GM18502 (cell line): Measurements from ENCODE around the gene CCM2.
"Not testable (repeated sequence)": the region's sequence is repeated elsewhere in the genome, so short reads cannot be mapped to it uniquely, and the experiment has no call there.

Source experiments
- ATAC-seq: cut with Tn5 transposase; IDR thresholded peaks from one replicate; pipeline ENCODE4 v1.9.1; 2021; ENCODE audit warnings: mild to moderate bottlenecking; ENCODE audit not compliant: unreplicated experiment, poor library complexity

CCM2 gene

GRCh38 chr7:44979481-44980392 is 20.3 kb upstream of the CCM2 start:
- ATAC-seq, result no peak

DNA sequence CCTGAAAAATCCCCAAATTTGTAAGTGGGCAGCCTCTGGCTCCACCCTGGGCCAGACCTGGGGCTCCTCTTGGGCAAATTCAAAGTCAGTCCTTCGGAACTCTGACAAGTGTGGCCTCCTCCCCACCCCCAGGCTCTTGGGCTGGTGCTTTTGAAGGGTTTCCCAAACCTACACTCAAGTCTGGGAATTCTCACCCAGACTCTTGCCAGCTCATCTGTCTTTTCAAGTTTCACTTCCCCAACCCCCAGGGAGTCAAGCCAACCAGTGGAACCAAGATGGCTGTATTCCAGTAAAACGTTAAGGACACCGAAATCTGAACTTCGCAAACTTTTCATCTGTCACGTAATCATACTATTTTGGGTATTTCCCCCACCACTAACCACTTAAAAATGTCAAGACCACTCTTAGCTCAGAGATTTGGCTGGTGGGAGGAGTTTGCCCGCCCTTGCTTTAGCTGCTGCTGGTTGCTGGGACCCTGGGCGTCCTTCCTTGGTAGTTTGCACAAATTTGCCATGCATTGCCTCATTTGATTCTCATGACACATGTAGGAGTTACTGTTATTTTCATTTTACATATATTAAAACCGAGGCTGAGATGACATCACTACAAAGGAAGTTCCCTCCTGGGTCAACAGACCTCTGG is 19.5 kb upstream of the CCM2 start:
- ATAC-seq, result peak; percentile 55

- ATAC-seq, result peak; percentile 1
Observed at GRCh38 chr7:44981035-44981706, 18.8 kb upstream of the CCM2 start.

GRCh38 chr7:44982535-44982923 is 17.5 kb upstream of the CCM2 start:
- no peak for ATAC-seq

- ATAC-seq, result no peak
Observed at GRCh38 chr7:44982970-44983369, 17.0 kb upstream of the CCM2 start.

DNA sequence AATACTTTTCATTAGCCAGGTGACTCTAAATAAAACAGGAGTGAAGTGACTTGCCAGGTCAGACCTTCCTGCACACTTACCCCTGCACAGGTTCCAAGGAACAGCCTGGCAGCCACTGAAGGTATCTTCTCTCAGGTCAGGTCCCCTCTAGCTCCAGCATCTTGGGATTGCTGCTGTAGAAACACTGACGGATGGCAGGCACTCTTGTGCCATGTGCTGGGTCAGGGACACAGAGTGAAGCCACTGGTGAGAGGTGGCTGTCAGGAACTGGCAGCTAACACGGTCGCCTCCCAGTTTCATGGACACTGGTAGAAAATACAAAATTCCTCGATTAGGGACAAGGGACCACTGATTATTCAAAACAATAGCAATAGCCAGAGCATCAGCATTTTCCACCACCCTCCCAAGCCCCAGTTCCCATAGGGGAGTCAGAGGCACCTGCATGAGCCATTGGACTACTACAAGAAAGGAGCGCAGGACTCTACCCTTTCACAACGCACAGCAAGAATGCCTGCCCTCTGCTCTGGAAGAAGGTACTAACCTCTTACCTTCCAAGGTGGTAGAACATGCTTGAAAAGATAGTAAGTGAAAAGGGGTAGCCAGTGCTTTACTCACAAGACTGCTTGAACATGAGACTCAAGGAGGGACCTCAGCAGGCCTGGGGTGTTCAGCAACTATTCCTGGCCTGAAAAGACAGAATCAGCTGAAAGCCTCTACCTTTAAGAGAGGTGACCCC is 16.1 kb upstream of the CCM2 start:
- ATAC-seq, result no peak

DNA sequence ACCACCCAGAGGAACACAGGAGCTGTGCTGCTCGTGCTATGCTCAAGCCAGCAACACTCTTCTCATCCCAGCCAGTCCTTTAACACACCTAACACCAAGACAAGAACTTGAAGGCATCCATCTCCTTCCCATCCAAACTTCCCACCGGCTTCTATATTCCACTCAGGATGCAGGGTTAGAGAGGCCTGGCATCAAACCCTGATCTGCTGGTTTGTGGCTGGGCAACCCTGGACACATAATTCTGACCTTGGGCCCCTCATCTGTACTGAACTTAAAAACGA is 15.6 kb upstream of the CCM2 start:
- ATAC-seq, result no peak

- ATAC-seq, result no peak
Observed at GRCh38 chr7:44985033-44985695, 14.8 kb upstream of the CCM2 start.

DNA sequence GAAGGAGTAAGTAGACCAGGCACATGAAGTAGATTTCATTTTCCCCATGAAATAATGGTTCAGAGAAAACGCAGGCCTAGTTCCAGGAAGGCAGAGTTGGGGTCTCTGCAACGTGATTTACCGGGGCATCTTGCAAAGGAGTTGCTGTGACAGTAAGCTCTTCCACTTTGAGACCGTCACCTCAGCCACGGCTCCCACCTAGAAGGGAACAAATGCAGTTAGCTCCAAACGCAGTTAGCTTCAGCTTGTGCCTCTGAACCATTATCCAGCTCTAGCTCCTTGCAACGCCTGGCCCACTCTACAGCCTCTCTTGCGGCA is 14.1 kb upstream of the CCM2 start:
- no peak for ATAC-seq

GRCh38 chr7:44986218-44987053 is 13.6 kb upstream of the CCM2 start:
- ATAC-seq, result peak; percentile 94

DNA sequence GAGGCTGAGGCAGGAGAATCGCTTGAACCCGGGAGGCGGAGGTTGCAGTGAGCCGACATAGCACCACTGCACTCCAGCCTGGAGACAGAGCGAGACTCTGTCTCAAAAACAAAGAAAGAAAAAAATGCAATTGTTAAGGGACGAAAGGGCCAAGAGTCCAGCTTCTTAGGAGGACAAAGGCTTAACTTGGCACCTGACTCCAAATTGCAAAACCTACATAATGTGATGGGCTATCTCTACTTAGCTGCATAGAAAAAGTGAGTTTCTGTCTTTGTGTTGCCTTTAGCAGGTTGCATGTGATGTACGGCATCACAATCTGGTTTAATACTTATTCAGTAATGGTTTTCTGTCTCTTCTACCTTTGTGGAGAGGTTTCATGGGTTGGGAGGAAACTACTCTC is 12.5 kb upstream of the CCM2 start:
- no peak for ATAC-seq

DNA sequence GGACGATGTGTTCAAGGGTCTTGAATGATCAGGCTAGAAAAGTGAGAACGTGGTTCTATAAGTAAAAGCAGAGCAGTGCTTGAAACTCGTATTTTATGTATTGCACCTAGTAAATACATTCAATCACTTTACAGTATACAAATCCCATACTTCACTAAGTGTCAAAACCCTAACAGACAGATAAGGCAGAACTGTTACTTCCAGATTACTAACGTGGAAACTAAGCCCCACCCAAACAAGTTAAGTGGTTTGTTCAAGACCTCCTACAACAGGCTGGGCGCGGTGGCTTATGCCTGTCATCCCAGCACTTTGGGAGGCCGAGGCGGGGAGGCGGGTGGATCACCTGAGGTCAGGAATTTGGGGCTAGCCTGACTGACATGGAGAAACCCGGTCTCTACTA is 12.0 kb upstream of the CCM2 start:
- no peak for ATAC-seq

DNA sequence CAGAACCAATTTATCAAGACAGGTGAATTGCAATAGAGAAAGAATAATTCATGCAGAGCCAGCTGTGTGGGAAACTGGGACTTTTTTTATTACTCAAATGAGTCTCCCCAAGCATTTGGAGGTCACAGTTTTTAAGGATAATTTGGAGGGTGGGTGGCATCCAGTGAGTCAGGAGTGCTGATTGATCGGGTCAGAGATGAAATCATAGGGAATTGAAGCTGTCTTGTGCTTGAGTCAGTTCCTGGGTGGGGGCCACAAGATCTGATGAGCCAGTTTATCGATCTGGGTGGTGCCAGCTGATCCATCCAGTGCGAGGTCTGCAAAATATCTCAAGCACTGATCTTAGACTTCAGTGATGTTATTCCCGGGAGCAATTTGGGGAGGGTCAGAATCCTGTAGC is 11.3 kb upstream of the CCM2 start:
- ATAC-seq, result no peak

DNA sequence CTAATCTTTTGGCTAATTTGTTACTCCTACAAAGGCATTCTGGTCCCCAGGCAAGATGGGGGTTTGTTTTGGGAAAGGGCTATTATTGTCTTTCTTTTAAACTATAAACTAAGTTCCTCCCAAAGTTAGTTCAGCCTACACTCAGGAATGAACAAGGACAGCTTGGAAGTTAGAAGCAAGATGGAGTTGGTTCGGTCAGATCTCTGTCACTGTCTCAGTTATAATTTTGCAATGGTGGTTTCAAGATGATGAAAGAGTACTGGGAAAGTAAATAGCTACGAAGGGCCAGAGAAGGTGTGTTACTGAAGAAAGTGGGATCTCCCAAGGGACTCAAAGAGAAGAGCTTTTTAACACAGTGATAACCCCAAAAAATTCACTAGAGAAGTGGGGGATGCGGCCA is 10.9 kb upstream of the CCM2 start:
- no peak for ATAC-seq

- ATAC-seq, result no peak
Observed at GRCh38 chr7:44990109-44991023, 9.6 kb upstream of the CCM2 start.

DNA sequence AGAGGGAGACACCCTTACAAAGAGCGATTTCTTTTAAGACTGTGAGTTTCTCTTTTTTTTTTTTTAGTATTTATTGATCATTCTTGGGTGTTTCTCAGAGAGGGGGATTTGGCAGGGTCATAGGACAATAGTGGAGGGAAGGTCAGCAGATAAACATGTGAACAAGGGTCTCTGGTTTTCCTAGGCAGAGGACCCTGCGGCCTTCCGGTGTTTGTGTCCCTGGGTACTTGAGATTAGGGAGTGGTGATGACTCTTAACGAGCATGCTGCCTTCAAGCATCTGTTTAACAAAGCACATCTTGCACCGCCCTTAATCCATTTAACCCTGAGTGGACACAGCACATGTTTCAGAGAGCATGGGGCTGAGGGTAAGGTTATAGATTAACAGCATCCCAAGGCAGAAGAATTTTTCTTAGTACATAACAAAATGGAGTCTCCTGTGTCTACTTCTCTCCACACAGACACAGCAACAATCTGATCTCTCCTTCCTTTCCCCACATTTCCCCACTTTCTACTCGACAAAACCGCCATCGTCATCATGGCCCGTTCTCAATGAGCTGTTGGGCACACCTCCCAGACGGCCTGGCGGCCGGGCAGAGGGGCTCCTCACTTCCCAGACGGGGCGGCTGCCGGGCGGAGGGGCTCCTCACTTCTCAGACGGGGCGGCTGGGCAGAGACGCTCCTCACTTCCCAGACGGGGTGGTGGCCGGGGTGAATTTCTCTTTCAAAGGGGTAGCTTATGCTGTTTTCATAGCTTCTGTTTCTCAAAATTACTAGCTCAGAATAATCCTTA is 7.8 kb upstream of the CCM2 start:
- not testable (repeated sequence) for ATAC-seq

DNA sequence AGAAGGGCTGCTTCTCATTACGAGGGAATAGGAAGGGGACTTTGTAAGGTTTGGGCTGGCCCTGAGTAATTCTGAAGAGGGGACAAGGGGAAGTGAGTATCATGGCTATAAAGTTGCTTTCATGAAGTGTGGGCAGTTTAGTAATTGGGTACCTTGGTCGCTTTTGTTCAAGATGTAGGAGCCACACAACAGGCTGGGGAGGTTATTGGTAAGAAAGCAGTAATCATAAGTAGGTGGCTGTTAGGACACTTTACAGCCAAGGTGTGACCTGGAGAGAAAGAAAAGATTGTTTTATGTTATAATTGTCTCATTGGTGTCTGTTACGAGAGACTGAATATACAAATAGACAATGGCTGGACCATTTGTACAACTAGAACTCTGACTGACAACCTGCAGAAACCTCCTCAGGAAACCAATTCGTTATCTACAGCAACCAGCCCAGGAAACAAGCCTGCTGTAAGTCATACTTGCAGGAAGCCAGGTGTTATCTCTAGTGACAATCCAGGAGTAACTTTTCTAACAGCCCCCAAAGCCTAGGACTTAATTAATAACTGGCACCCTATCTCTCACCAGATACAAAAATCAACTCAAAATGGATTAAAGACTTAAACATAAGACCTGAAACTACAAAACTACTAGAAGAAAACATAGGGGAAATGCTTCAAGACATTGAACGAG is 5.0 kb upstream of the CCM2 start:
- no peak for ATAC-seq
